ENCODE data around the gene NCOR1. TPM values are rescaled to one million over a fixed set of nuclear protein-coding genes. Genes with fewer than 3 reads are reported as not detected.

Gene NCOR1
- total and polyA plus RNA-seq, 2 of the 8 experiments (the other 6 are each of a cell fraction or from before 2014, with no cell fraction given) = 65.4 to 142 TPM

GRCh38 chr17:16033729-16034349, 181.5 kb downstream of the NCOR1 start:
- no peaks in the 10 kb centered on the region for H3K9me3 ChIP-seq (ENCODE audit: insufficient read depth in 2 of 2, low read depth in 1 of 2, low read length in 1 of 2)
- POLR2A ChIA-PET (ENCODE audit: partially characterized antibody) = interaction anchor here (0.6 to 1.6 kb wide), 8 partner anchors 9 to 442 kb away, joined by 3 to 4 read pairs (median 3); partner anchors contain the start of genes TTC19 and ZSWIM7
- H4K20me1 ChIP-seq (replicated peaks in 1 of 2; ENCODE audit: control insufficient read depth in 1 of 2, insufficient read depth in 2 of 2, low read length in 2 of 2) = peaks cover 2% of the 10 kb centered on the region in 2 experiments
- H3K4ac ChIP-seq (replicated peaks; ENCODE audit: insufficient read length, low read depth, low read length) = no peak overlapping the region
- no peaks in the 10 kb centered on the region for H3K23me2 ChIP-seq (ENCODE audit: low read depth, low read length)
- WGBS, 2 experiments (ENCODE audit: extremely low coverage in 1 of 2, insufficient coverage in 1 of 2, insufficient read length in 1 of 2, insufficient replicate concordance in 2 of 2, low coverage in 1 of 2, low lambda C conversion rate in 2 of 2, missing lambda C conversion rate in 1 of 2) = 96% methylated on average over 7 of the region's 7 CpGs; no CpG with 5 or more reads in 1 of the 2 experiments
- no peak overlapping the region for H2BK12ac ChIP-seq (ENCODE audit: low read depth, low read length)
- no peak overlapping the region for H3K56ac ChIP-seq (replicated peaks; ENCODE audit: insufficient read length, low read depth, low read length)
- no peak overlapping the region for H2AFZ ChIP-seq (ENCODE audit: low read length)
- no peak overlapping the region for H3K27ac ChIP-seq (ENCODE audit: low read depth, low read length)
- H3K79me1 ChIP-seq (ENCODE audit: low read depth, low read length) = no peaks in the 10 kb centered on the region
- CTCF ChIA-PET (ENCODE audit: partially characterized antibody) = interaction anchor here (1.2 to 1.7 kb wide), 2 partner anchors 11 to 12 kb away, joined by 3 to 5 read pairs; no protein-coding TSS in a partner anchor
- no peak overlapping the region for H3K4me2 ChIP-seq (ENCODE audit: insufficient read depth in 1 of 2, low read depth in 2 of 2, low read length in 2 of 2)
- peaks cover 9 to 86% (median 48%) of the 10 kb centered on the region in 4 experiments for H3K36me3 ChIP-seq (ENCODE audit: control insufficient read depth in 2 of 4, insufficient read depth in 4 of 4, low read length in 3 of 4)
- no peak overlapping the region for H3K9ac ChIP-seq (replicated peaks in 1 of 4; ENCODE audit: extremely low read depth in 1 of 4, low read depth in 3 of 4, low read length in 3 of 4)
- no peak overlapping the region for H2BK20ac ChIP-seq (ENCODE audit: low read length)
- H3K27me3 ChIP-seq (replicated peaks in 1 of 4; ENCODE audit: control insufficient read depth in 3 of 4, extremely low read depth in 1 of 4, insufficient read depth in 3 of 4, low read length in 3 of 4) = no peaks in the 10 kb centered on the region
- no peak overlapping the region for H2BK15ac ChIP-seq (ENCODE audit: low read length)
- no peaks in the 10 kb centered on the region for H3K79me2 ChIP-seq (ENCODE audit: control insufficient read depth in 1 of 2, insufficient read depth in 2 of 2, low read length in 2 of 2)
- FAIRE-seq (no peak), DNase-seq (ENCODE audit: low read depth in 1 of 2, low spot score in 2 of 2) (no peak)
- no peak overlapping the region for H4K91ac ChIP-seq (replicated peaks; ENCODE audit: insufficient read length, low read length)
- H3K18ac ChIP-seq (ENCODE audit: extremely low read depth, low read length) = no peak overlapping the region
- no peak overlapping the region for H4K5ac ChIP-seq (ENCODE audit: insufficient read length, low read depth, low read length)
- no peak overlapping the region for H2BK120ac ChIP-seq (replicated peaks; ENCODE audit: low read depth, low read length)
- H3K23ac ChIP-seq (ENCODE audit: insufficient read length) = no peak overlapping the region
- no peak overlapping the region for H2BK5ac ChIP-seq (ENCODE audit: low read depth, low read length)
- H3K14ac ChIP-seq (ENCODE audit: insufficient read length) = no peak overlapping the region
- no peak overlapping the region for H2AK5ac ChIP-seq (ENCODE audit: low read depth, low read length)
- no peak overlapping the region for H4K8ac ChIP-seq (ENCODE audit: extremely low read depth, insufficient read depth, low read length)
- no peaks in the 10 kb centered on the region for H3K4me1 ChIP-seq (replicated peaks in 1 of 4; ENCODE audit: control insufficient read depth in 3 of 4, insufficient read depth in 4 of 4, low read length in 3 of 4)
- H3K4me3 ChIP-seq (ENCODE audit: extremely low read depth in 1 of 4, insufficient read depth in 2 of 4, low read depth in 3 of 4, low read length in 4 of 4) = no peak overlapping the region
- TF ChIP-seq CBX8 (IDR thresholded peaks at IDR 0.05; ENCODE audit: borderline replicate concordance, low read depth, low read length) (no peak), BRCA1 (IDR thresholded peaks at IDR 0.05; ENCODE audit: low read depth, low read length) (no peak), HDAC6 (IDR thresholded peaks at IDR 0.05; ENCODE audit: low read depth, low read length) (no peak), RFX5 (IDR thresholded peaks at IDR 0.05; ENCODE audit: borderline replicate concordance, low read depth, low read length) (no peak), MAFK (IDR thresholded peaks at IDR 0.05; ENCODE audit: low read depth, low read length) (no peak), CTBP2 (IDR thresholded peaks at IDR 0.05; ENCODE audit: borderline replicate concordance, insufficient read depth, insufficient read length, low read length) (no peak), CBX5 (IDR thresholded peaks at IDR 0.05; ENCODE audit: low read depth, low read length) (no peak), KDM4A (IDR thresholded peaks at IDR 0.05; ENCODE audit: low read depth, low read length, severe bottlenecking) (no peak), PHF8 (conservative IDR thresholded peaks at IDR 0.05; ENCODE audit: low read depth, low read length) (no peak), ATF3 (IDR thresholded peaks at IDR 0.05; ENCODE audit: insufficient read depth, low read depth, low read length) (no peak), YY1 (IDR thresholded peaks at IDR 0.05; ENCODE audit: low read depth, low read length) (no peak), SIRT6 (IDR thresholded peaks at IDR 0.05; ENCODE audit: low read length) (no peak), JUN (IDR thresholded peaks at IDR 0.05; ENCODE audit: low read depth, low read length) (no peak)
